HG03575 (cell line): ENCODE results near the gene APMAP.

Experiments
- ATAC-seq: cut with Tn5 transposase; IDR thresholded peaks from one replicate; pipeline ENCODE4 v1.9.1; 2021; ENCODE audit not compliant: unreplicated experiment, insufficient number of reproducible peaks, low FRiP score; ENCODE audit errors: extremely low read depth

Gene APMAP

GRCh38 chr20:24994470-24995368, 2.2 kb upstream of the APMAP start:
- no peak for ATAC-seq

GRCh38 chr20:24994186-24994465, 1.6 kb upstream of the APMAP start:
- ATAC-seq = no peak

DNA sequence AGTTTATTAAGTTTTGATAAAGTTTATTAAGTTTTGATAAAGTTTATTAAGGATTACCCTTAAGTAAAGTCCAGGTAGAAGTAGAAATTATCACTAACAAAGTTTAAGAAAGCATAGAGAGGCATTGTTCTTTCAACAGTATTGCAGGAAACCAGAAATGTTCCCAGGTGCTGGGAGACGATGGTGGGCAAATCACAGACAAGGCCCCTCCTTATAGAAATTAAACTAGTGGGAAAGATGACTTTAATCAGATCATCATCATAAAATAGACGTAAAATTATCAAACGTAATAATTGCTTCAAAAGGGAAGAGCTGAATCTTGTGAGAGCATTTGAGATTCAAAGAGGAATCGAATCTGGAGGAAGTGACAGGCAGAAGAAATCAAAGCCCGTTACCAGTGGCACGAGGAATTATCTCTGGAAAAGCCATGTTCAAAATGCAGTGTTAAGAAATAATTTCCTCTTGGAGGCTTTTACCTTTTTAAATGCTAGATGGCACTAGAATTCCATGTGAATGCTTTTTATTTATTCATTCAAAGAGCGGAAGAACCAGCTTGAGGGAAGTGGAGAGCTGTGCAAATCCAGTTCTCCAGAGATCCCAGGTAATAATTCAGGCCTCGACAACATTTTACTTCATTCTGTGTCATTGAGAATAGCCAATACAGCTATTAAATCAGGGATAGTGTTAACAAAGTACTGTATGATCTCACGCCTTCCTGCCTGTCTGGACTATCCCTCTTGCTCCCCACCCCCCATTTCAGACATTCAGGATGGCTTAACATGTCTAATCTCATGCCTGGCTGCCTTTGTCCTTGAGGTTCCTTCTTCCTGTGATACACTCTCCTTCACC, 1.0 kb upstream of the APMAP start:
- no peak for ATAC-seq

DNA sequence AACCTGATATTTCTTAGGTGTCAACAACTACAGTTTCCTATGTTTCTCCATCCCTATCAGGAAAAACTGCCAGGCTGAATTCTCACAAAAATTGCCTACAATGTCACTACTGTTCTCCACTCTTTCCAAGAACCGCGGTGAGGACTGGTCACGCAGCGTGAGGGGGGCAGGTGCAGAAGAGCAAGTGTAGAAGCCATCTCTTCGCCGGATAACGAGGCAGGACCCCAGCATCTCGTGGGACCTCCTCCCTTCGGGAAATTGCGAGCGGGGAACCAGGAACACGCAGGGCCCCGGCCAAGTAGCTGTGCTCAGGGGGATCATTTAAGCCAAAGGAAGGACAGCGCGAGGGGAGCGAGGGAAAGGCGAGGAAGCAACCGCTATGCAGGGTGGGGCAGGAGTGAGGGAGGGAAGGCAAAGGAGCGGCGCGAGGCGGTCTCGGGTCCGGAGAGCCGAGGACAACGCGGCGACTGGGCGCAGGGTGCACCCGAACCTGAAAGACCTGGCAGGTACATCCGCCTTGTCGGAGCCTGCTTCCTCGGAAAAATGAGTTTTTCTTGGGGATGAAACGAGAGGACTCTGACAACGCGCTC, 559 bp downstream of the APMAP start:
- ATAC-seq = no peak

DNA sequence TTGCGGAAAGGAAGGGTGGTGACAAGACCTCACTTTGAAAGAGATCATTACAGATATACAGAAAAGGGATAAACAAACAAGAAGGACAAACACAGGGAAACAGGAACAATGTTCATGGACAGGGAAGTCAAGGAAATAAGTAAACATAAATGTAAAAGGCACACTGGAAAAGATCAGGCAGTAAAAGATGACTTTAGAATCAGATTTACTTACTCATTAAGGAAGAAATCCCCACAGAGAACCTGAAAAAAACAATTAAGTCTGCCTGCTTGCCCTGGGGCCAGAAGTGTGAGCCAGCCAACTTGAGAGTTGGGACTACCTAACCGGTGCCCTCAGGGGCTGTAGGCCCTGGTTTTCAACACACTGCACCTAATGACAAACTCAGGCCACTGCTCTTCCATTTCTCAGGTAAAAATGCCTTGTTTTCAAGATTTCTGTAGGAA, 1.7 kb downstream of the APMAP start:
- no peak for ATAC-seq

DNA sequence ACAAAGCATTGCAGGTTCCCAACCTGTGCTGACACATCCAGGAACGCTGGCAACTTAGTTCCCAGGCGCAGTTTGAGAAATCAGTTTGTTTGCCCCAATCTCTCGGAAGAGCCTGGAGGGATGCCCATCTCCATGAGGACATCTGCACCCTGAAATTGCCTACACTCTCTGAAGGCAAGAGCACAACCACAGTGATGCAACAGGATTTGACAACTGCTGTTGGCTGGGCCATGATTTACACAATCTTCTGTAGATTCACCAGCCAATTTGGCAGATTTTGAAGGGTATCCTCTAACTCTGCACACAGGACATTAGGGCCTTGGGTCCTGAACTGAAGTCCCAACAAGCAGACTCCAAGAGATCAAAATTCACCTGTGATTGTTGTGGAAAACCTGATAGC, 3.4 kb downstream of the APMAP start:
- no peak for ATAC-seq

- ATAC-seq = no peak
These were observed 4.4 kb downstream of the APMAP start for GRCh38 chr20:24987873-24988835.

DNA sequence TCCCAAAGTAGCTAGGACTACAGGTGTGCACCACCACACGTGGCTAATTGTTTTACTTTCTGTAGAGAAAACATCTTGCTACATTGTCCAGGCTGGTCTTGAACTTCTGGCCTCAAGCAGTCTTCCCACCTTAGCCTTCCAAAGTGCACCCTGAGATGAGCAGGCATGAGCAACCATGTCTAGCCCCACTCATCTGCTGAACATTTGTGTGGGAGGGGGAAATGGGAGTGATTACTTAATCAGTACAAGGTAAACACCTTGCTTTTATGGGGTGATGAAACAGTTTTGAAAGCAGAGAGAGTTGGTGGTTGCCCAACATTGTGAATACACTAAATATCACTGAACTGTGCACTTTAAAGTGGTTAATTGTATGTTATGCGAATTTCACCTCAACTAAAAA, 5.3 kb downstream of the APMAP start:
- no peak for ATAC-seq

DNA sequence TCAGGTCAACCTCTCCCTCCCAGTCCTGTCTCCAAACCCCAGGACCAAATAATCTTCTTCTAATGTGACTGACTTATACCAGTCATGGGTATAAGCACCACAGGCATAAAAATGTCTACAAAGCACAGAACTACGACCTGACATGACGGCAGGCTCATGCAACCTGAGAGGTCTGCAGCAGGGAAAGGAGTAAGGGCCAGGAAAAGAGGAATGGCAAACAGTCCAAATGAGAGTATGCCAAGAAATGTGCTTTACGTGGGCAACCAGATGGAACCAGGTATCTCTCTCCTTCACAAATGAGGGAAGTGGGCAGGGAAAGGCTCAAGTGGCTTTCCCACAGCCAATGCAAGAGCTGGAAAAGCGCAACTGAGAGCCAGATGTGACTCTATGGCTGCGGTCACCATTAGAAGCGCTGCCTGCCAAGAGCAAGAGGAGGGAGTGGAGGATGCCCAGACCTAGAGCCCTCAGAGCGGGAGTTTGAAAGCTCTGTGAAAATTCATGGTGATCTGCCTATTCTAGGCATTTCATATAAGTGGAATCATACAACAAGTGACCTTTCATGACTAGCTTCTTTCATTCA, 6.0 kb downstream of the APMAP start:
- no peak for ATAC-seq

GRCh38 chr20:24985802-24986201, 6.7 kb downstream of the APMAP start:
- no peak for ATAC-seq

DNA sequence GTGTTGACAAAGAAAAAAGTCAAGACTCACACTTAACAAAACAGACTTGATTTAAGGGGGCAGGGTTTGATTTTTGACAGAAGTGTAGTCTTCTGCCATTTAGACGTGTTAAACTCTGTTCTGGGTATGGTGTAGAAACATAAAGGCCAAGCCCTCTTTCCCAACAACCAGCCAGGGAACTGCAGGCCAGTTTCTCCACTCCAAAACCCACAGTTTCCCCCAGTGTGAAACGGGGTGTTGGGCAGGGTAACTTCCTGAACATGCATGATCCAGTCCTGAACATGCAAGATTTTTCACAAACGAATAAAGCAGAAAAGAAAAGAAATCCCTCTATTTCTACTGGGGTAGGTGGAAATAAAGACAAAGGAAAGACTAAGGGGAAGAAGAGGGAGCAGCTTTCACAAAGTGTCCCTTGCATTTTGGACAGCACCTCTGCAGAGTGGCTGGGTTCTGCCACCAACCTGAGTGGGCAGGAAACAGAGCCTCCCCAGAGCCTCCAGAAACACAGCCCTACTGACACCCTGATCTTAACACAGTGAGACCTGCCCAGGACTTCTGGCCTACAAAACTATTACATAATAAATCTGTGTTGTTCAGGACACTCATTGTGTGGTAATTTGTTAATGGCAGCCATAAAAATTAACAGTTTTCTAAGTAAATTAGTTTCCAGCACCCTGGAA, 7.5 kb downstream of the APMAP start:
- ATAC-seq = no peak

GRCh38 chr20:24983896-24984295, 8.7 kb downstream of the APMAP start:
- no peak for ATAC-seq

GRCh38 chr20:24981790-24982189, 10.8 kb downstream of the APMAP start:
- ATAC-seq = no peak

DNA sequence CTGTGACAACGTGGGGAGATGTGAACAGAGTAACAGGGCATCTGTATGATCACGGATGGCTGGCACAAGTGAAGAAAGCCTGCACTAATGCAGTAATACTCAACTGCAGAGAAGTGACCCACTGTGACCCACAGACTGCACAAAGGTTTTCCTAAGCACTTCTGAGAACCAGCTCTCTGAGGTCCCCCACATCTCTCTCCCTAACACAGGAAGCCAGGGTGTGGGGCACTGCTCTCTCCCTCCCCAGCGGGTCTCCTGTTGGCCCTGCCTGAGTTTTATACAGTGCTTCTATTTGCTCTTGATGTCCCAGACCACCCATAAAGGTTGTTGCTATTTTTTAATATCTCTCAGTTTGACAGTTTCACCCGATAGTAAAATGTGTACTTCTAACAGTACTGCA, 11.3 kb downstream of the APMAP start:
- ATAC-seq = no peak

DNA sequence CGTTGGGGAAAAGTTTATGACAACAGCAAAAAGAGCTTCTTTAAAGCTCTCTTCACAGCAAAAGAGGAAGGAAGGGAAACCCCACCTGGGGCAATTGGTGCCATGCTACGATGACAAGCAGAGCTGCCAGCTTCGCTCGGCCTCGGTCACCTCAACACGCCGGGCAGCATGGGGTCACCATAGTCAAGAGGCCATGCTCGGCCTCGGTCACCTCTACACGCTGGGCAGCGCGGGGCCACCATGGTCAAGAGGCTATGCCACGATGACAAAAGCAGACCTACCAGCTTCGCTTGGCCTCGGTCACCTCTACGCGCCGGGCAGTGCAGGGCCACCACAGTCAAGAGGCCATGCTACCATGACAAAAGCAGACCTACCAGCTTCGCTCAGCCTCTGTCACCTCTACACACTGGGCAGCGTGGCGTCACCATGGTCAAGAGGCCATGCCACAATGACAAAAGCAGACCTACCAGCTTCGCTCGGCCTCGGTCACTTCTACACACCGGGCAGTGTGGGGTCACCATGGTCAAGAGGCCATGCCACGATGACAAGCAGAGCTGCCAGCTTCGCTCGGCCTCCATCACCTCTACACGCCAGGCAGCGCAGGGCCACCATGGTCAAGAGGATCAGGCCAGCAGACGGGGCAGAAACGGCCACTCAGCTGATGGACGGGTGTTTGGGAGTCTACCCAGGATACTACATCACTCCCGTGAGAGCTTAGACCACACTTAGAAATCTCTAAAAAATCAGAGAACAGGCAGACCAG, 12.1 kb downstream of the APMAP start:
- no peak for ATAC-seq

GRCh38 chr20:24979036-24979960, 13.3 kb downstream of the APMAP start:
- ATAC-seq = no peak
